HepG2 (cell line): ENCODE measurements around the gene GALR3. TPM values are rescaled to one million over a fixed set of nuclear protein-coding genes. Genes with fewer than 3 reads are reported as not detected.

Experiments used
- DRAP1 ChIP-seq: IDR thresholded peaks from 2 replicates; pipeline ENCODE4 v1.6.1; 2016; ENCODE audit warnings: missing genetic modification reagents, missing compliant biosample characterization
- ISL2 ChIP-seq: sonication (generic); formaldehyde crosslinking; IDR thresholded peaks from 2 replicates; pipeline ENCODE4 v1.5.0; 2020; ENCODE audit warnings: missing genetic modification reagents
- KDM5B ChIP-seq: sonication (generic); formaldehyde crosslinking; IDR thresholded peaks from 2 replicates; pipeline ENCODE4 v1.4.0; 2020; ENCODE audit warnings: missing genetic modification reagents, mild to moderate bottlenecking, borderline replicate concordance
- MAFG ChIP-seq: sonication (generic); formaldehyde crosslinking; IDR thresholded peaks from 2 replicates; pipeline ENCODE4 v1.5.1; 2020; ENCODE audit warnings: mild to moderate bottlenecking, missing genetic modification reagents
- PCBP1 ChIP-seq: fragments of 200-400 bp; formaldehyde crosslinking; IDR thresholded peaks from 2 replicates; pipeline ENCODE4 v1.6.1; 2017; ENCODE audit warnings: mild to moderate bottlenecking, low read depth, low read length, borderline replicate concordance
- SMARCE1 ChIP-seq: fragments of 450-650 bp; IDR thresholded peaks from 2 replicates; pipeline ENCODE4 v1.6.1; 2017; ENCODE audit warnings: borderline replicate concordance
- ZBTB3 ChIP-seq: sonication (generic); formaldehyde crosslinking; IDR thresholded peaks from 2 replicates; pipeline ENCODE4 v1.4.0; 2020; ENCODE audit warnings: low read depth, mild to moderate bottlenecking, moderate library complexity, missing genetic modification reagents, borderline replicate concordance
- ZNF672 ChIP-seq: sonication (generic); formaldehyde crosslinking; IDR thresholded peaks from 2 replicates; pipeline ENCODE4 v1.8.1; 2022; ENCODE audit warnings: missing genetic modification reagents
- ZNF710 ChIP-seq: sonication (generic); formaldehyde crosslinking; IDR thresholded peaks from 2 replicates; pipeline ENCODE4 v1.5.0; 2020; ENCODE audit warnings: mild to moderate bottlenecking, missing genetic modification reagents, borderline replicate concordance
- ZSCAN9 ChIP-seq: IDR thresholded peaks from 2 replicates; pipeline ENCODE4 v1.6.1; 2016; ENCODE audit warnings: borderline replicate concordance
- polyA plus RNA-seq, 8 experiments: library from polyadenylated mRNA; depleted of rRNA in 3 of 8; stranded (reverse) in 7 of 8; unstranded in 1 of 8; fragments of >200 nt; fragmentation: Illumina TruSeq in 4 of 8; extraction: Trizol in 4 of 8; gene quantifications; 2 replicates each; pipeline versions ENCODE4 v1.2.1 to v1.2.3, GENCODE V29; 2011 to 2016; ENCODE audit warnings: low read depth in 4 of 8, missing spikeins in 1 of 8, mixed read lengths in 1 of 8; ENCODE audit not compliant: insufficient read depth in 1 of 8
- total RNA-seq, 5 experiments: library from RNA; depleted of rRNA; stranded (reverse); fragments of >200 nt; fragmentation: Illumina TruSeq; extraction: Trizol; gene quantifications; 2 replicates each; pipeline ENCODE4 v1.2.3, GENCODE V29; 2016; ENCODE audit warnings: low read depth in 1 of 5
- TF ChIP-seq, protein P1 (sequence below): IDR thresholded peaks from 2 replicates; pipeline ENCODE4 v1.6.1; 2016; ENCODE audit warnings: low read depth, control low read depth
- TF ChIP-seq, protein P2 (sequence below): sonication (generic); formaldehyde crosslinking; conservative IDR thresholded peaks from 2 replicates; pipeline ENCODE4 v1.4.0; 2020; ENCODE audit warnings: missing genetic modification reagents
- TF ChIP-seq, protein P3 (sequence below): sonication (generic); formaldehyde crosslinking; IDR thresholded peaks from 2 replicates; pipeline ENCODE4 v1.4.0; 2020; ENCODE audit warnings: mild to moderate bottlenecking, low read depth, missing genetic modification reagents
- TF ChIP-seq, protein P4 (sequence below): IDR thresholded peaks from 2 replicates; pipeline ENCODE4 v1.6.1; 2016; ENCODE audit warnings: missing compliant biosample characterization, missing genetic modification reagents, borderline replicate concordance
- TF ChIP-seq, protein P5 (sequence below): sonication (generic); formaldehyde crosslinking; IDR thresholded peaks from 2 replicates; pipeline ENCODE4 v1.4.0; 2020; ENCODE audit warnings: missing genetic modification reagents

GALR3 gene
- total and polyA plus RNA-seq, 2 of the 13 experiments (the other 11 are each of a cell fraction or from before 2014, with no cell fraction given), result 0.13 TPM; not detected in 1

GRCh38 chr22:37777122-37777687 lies 46.0 kb upstream of the GALR3 start (continued):
- TF ChIP-seq PCBP1 (no peak), MAFG (CRISPR knock-in tag) (no peak), SMARCE1 (no peak), ZNF710 (no peak), ZSCAN9 (CRISPR knock-in tag) (no peak), ZNF672 (CRISPR knock-in tag) (no peak), ZBTB3 (CRISPR knock-in tag) (no peak), ISL2 (no peak), DRAP1 (CRISPR knock-in tag) (no peak), KDM5B (CRISPR knock-in tag) (no peak)
- TF ChIP-seq, protein P1, sequence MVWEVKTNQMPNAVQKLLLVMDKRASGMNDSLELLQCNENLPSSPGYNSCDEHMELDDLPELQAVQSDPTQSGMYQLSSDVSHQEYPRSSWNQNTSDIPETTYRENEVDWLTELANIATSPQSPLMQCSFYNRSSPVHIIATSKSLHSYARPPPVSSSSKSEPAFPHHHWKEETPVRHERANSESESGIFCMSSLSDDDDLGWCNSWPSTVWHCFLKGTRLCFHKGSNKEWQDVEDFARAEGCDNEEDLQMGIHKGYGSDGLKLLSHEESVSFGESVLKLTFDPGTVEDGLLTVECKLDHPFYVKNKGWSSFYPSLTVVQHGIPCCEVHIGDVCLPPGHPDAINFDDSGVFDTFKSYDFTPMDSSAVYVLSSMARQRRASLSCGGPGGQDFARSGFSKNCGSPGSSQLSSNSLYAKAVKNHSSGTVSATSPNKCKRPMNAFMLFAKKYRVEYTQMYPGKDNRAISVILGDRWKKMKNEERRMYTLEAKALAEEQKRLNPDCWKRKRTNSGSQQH (CRISPR knock-in tag), result no peak
- TF ChIP-seq, protein P2, sequence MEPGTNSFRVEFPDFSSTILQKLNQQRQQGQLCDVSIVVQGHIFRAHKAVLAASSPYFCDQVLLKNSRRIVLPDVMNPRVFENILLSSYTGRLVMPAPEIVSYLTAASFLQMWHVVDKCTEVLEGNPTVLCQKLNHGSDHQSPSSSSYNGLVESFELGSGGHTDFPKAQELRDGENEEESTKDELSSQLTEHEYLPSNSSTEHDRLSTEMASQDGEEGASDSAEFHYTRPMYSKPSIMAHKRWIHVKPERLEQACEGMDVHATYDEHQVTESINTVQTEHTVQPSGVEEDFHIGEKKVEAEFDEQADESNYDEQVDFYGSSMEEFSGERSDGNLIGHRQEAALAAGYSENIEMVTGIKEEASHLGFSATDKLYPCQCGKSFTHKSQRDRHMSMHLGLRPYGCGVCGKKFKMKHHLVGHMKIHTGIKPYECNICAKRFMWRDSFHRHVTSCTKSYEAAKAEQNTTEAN (CRISPR knock-in tag), result 0 out of 2 replicates have a peak, but pooled peaks have one; percentile 33
- TF ChIP-seq, protein P3, sequence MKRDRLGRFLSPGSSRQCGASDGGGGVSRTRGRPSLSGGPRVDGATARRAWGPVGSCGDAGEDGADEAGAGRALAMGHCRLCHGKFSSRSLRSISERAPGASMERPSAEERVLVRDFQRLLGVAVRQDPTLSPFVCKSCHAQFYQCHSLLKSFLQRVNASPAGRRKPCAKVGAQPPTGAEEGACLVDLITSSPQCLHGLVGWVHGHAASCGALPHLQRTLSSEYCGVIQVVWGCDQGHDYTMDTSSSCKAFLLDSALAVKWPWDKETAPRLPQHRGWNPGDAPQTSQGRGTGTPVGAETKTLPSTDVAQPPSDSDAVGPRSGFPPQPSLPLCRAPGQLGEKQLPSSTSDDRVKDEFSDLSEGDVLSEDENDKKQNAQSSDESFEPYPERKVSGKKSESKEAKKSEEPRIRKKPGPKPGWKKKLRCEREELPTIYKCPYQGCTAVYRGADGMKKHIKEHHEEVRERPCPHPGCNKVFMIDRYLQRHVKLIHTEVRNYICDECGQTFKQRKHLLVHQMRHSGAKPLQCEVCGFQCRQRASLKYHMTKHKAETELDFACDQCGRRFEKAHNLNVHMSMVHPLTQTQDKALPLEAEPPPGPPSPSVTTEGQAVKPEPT (CRISPR knock-in tag), result no peak
- TF ChIP-seq, protein P4, sequence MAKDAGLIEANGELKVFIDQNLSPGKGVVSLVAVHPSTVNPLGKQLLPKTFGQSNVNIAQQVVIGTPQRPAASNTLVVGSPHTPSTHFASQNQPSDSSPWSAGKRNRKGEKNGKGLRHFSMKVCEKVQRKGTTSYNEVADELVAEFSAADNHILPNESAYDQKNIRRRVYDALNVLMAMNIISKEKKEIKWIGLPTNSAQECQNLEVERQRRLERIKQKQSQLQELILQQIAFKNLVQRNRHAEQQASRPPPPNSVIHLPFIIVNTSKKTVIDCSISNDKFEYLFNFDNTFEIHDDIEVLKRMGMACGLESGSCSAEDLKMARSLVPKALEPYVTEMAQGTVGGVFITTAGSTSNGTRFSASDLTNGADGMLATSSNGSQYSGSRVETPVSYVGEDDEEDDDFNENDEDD (CRISPR knock-in tag), result peak; percentile 45; the same call in 1 of the 2 replicates
- TF ChIP-seq, protein P5, sequence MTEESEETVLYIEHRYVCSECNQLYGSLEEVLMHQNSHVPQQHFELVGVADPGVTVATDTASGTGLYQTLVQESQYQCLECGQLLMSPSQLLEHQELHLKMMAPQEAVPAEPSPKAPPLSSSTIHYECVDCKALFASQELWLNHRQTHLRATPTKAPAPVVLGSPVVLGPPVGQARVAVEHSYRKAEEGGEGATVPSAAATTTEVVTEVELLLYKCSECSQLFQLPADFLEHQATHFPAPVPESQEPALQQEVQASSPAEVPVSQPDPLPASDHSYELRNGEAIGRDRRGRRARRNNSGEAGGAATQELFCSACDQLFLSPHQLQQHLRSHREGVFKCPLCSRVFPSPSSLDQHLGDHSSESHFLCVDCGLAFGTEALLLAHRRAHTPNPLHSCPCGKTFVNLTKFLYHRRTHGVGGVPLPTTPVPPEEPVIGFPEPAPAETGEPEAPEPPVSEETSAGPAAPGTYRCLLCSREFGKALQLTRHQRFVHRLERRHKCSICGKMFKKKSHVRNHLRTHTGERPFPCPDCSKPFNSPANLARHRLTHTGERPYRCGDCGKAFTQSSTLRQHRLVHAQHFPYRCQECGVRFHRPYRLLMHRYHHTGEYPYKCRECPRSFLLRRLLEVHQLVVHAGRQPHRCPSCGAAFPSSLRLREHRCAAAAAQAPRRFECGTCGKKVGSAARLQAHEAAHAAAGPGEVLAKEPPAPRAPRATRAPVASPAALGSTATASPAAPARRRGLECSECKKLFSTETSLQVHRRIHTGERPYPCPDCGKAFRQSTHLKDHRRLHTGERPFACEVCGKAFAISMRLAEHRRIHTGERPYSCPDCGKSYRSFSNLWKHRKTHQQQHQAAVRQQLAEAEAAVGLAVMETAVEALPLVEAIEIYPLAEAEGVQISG, result peak; percentile 19; the same call in 1 of the 2 replicates
